Measurements from ENCODE around the gene TRIM56. TPM values are rescaled to one million over a fixed set of nuclear protein-coding genes. Genes with fewer than 3 reads are reported as not detected.

TRIM56 gene
- total and polyA plus RNA-seq, 2 of the 13 experiments (the other 11 are each of a cell fraction or from before 2014, with no cell fraction given), result 3.2 to 7.1 TPM

DNA sequence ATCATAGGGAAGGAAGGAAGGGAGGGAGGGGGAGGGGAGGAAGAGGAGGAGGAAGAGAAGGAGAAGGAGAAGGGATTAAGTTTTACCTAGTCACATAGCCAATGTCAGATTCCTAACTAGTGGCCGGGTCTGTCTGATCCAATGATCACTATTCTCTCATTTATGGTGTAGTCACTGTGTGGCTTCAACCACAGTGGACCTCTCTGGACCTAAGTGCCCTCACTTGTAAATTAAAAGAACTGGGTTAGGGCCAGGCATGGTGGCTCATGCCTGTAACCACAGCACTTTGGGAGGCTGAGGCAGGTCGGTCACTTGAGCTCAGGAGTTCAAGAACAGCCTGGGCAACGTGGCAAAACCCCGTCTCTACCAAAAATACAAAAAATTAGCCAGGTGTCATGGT lies 35.0 kb downstream of the TRIM56 start:
- TF ChIP-seq, protein P1, sequence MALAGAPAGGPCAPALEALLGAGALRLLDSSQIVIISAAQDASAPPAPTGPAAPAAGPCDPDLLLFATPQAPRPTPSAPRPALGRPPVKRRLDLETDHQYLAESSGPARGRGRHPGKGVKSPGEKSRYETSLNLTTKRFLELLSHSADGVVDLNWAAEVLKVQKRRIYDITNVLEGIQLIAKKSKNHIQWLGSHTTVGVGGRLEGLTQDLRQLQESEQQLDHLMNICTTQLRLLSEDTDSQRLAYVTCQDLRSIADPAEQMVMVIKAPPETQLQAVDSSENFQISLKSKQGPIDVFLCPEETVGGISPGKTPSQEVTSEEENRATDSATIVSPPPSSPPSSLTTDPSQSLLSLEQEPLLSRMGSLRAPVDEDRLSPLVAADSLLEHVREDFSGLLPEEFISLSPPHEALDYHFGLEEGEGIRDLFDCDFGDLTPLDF (CRISPR knock-in tag; IDR thresholded peaks at IDR 0.05), result no peak
- TF ChIP-seq, protein P2, sequence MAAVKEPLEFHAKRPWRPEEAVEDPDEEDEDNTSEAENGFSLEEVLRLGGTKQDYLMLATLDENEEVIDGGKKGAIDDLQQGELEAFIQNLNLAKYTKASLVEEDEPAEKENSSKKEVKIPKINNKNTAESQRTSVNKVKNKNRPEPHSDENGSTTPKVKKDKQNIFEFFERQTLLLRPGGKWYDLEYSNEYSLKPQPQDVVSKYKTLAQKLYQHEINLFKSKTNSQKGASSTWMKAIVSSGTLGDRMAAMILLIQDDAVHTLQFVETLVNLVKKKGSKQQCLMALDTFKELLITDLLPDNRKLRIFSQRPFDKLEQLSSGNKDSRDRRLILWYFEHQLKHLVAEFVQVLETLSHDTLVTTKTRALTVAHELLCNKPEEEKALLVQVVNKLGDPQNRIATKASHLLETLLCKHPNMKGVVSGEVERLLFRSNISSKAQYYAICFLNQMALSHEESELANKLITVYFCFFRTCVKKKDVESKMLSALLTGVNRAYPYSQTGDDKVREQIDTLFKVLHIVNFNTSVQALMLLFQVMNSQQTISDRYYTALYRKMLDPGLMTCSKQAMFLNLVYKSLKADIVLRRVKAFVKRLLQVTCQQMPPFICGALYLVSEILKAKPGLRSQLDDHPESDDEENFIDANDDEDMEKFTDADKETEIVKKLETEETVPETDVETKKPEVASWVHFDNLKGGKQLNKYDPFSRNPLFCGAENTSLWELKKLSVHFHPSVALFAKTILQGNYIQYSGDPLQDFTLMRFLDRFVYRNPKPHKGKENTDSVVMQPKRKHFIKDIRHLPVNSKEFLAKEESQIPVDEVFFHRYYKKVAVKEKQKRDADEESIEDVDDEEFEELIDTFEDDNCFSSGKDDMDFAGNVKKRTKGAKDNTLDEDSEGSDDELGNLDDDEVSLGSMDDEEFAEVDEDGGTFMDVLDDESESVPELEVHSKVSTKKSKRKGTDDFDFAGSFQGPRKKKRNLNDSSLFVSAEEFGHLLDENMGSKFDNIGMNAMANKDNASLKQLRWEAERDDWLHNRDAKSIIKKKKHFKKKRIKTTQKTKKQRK (IDR thresholded peaks at IDR 0.05; ENCODE audit: low read length), result no peak
- TF ChIP-seq AGO2 (optimal IDR thresholded peaks at IDR 0.05; ENCODE audit: low read depth, low read length) (no peak), POGZ (CRISPR knock-in tag; IDR thresholded peaks at IDR 0.05) (no peak), WIZ (CRISPR knock-in tag; IDR thresholded peaks at IDR 0.05) (no peak), ZNF891 (CRISPR knock-in tag; IDR thresholded peaks at IDR 0.05) (no peak), SP4 (CRISPR knock-in tag; IDR thresholded peaks at IDR 0.05) (no peak), IKZF1 (IDR thresholded peaks at IDR 0.05) (no peak), PHF5A (CRISPR knock-in tag; IDR thresholded peaks at IDR 0.05; ENCODE audit: low read depth, unreplicated experiment) (no peak), MTF1 (CRISPR knock-in tag; IDR thresholded peaks at IDR 0.05) (no peak), MAZ (IDR thresholded peaks at IDR 0.05; ENCODE audit: borderline replicate concordance, low read depth, low read length) (no peak), MAZ (CRISPR knock-in tag; IDR thresholded peaks at IDR 0.05; ENCODE audit: low read depth) (no peak), NR3C1 (CRISPR knock-in tag; IDR thresholded peaks at IDR 0.05) (no peak), ZNF496 (CRISPR knock-in tag; IDR thresholded peaks at IDR 0.05; ENCODE audit: insufficient replicate concordance) (no peak), ZNF234 (CRISPR knock-in tag; conservative IDR thresholded peaks at IDR 0.05) (no peak), ZNF75D (CRISPR knock-in tag; IDR thresholded peaks at IDR 0.05; ENCODE audit: borderline replicate concordance) (no peak), MEIS2 (CRISPR knock-in tag; IDR thresholded peaks at IDR 0.05) (no peak)
- TF ChIP-seq, protein P3, sequence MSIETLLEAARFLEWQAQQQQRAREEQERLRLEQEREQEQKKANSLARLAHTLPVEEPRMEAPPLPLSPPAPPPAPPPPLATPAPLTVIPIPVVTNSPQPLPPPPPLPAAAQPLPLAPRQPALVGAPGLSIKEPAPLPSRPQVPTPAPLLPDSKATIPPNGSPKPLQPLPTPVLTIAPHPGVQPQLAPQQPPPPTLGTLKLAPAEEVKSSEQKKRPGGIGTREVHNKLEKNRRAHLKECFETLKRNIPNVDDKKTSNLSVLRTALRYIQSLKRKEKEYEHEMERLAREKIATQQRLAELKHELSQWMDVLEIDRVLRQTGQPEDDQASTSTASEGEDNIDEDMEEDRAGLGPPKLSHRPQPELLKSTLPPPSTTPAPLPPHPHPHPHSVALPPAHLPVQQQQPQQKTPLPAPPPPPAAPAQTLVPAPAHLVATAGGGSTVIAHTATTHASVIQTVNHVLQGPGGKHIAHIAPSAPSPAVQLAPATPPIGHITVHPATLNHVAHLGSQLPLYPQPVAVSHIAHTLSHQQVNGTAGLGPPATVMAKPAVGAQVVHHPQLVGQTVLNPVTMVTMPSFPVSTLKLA (IDR thresholded peaks at IDR 0.05), result no peak
- TF ChIP-seq, protein P4, sequence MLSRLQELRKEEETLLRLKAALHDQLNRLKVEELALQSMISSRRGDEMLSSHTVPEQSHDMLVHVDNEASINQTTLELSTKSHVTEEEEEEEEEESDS (CRISPR knock-in tag; IDR thresholded peaks at IDR 0.05; ENCODE audit: borderline replicate concordance), result no peak
- no peak overlapping the region for H3K9ac ChIP-seq (ENCODE audit: insufficient read depth, low read depth, low read length)
- no peaks in the 10 kb centered on the region for H4K20me1 ChIP-seq (ENCODE audit: insufficient read depth, low read length)
- H2AFZ ChIP-seq (ENCODE audit: low read length), result no peak overlapping the region
- BruUV-seq (replicated peaks), result no TSS peak
- peaks cover 82% of the 10 kb centered on the region for H3K4me1 ChIP-seq (ENCODE audit: insufficient read depth, low read length)
- intact Hi-C loops (cut with micrococcal nuclease; ENCODE audit: unreplicated experiment), result no loop called here
- FAIRE-seq (no peak), DNase-seq (ENCODE audit: low spot score) (no peak), ATAC-seq (no peak)
- no peaks in the 10 kb centered on the region for H3K79me2 ChIP-seq (ENCODE audit: insufficient read depth, low read length)
- 74% methylated on average over 4 of the region's 4 CpGs for WGBS (ENCODE audit: low lambda C conversion rate)
- H3K36me3 ChIP-seq (replicated peaks in 1 of 2; ENCODE audit: control insufficient read depth in 1 of 2, insufficient read depth in 2 of 2, low read length in 2 of 2), result no peaks in the 10 kb centered on the region
- in situ Hi-C loops (cut with HindIII; ENCODE audit: extremely low pct_ligation_motif_present, low pct_unique_long_range_greater_than_20kb), result no loop called here
- H3K4me3 ChIP-seq (replicated peaks in 1 of 3; ENCODE audit: insufficient read depth in 1 of 3, low read depth in 2 of 3, low read length in 3 of 3), result no peak overlapping the region
- no peaks in the 10 kb centered on the region for H3K9me3 ChIP-seq (ENCODE audit: low read length)
- no peak overlapping the region for H3K4me2 ChIP-seq (ENCODE audit: low read depth, low read length)
- no peak overlapping the region for H3K27ac ChIP-seq (ENCODE audit: extremely low read length, insufficient read depth, low read length)
- no peaks in the 10 kb centered on the region for H3K27me3 ChIP-seq (ENCODE audit: control insufficient read depth in 1 of 2, insufficient read depth in 2 of 2, low read length in 2 of 2)
- POLR2A ChIA-PET, result interaction anchor here (0.8 kb wide), 1 partner anchor 423 kb away, joined by 3 read pairs; no protein-coding TSS in a partner anchor
- CTCF ChIA-PET (ENCODE audit: low intra/inter-chr PET ratio, low total read pairs), result no interaction called here
